ENCODE results near the gene PVALB. TPM values are rescaled to one million over a fixed set of nuclear protein-coding genes. Genes with fewer than 3 reads are reported as not detected.
A peak's percentile ranks its signal among the peaks of the same experiment; 100 is the strongest.

PVALB gene
- total RNA-seq, 4 donors from 2014 or later, result not detected

- Histone ChIP-seq H3K9me3 (no peaks in the 10 kb centered on the region), H3K36me3 (no peaks in the 10 kb centered on the region), H3K4me1 (peaks cover 0 to 10% (median 7%) of the 10 kb centered on the region in 3 donors), H3K27me3 (peaks cover 0 to 53% (median 0%) of the 10 kb centered on the region in 4 donors), H3K27ac (no peak overlapping the region), H3K4me3 (no peak overlapping the region)
- intact Hi-C loops (cut with DNase I), result loop anchor here (5.0 to 10.0 kb wide), 2 partner anchors 74 to 191 kb away; no protein-coding TSS in a partner anchor
- DNase-seq, result no peak
- no peak for TF ChIP-seq POLR2A (IDR thresholded peaks at IDR 0.05)
- no peak for TF ChIP-seq CTCF (IDR thresholded peaks at IDR 0.05)
- WGBS, 2 donors, result 83 to 90% methylated on average over 1 to 2 of the region's 2 CpGs
Observed at GRCh38 chr22:36783743-36784142, 33.1 kb downstream of the PVALB start.

GRCh38 chr22:36781656-36782627, 34.9 kb downstream of the PVALB start:
- Histone ChIP-seq H3K27ac (peak overlapping the region in 2 of 4 donors; percentile 42 to 78), H3K9me3 (no peaks in the 10 kb centered on the region), H3K4me3 (no peak overlapping the region), H3K36me3 (no peaks in the 10 kb centered on the region), H3K27me3 (peaks cover 0 to 39% (median 0%) of the 10 kb centered on the region in 4 donors), H3K4me1 (peaks cover 0 to 11% (median 7%) of the 10 kb centered on the region in 3 donors)
- intact Hi-C loops (cut with DNase I), result loop anchor here (5.0 to 10.0 kb wide), 2 partner anchors 75 to 193 kb away; no protein-coding TSS in a partner anchor
- WGBS, 2 donors, result 14 to 27% methylated on average over 25 to 31 of the region's 33 CpGs
- TF ChIP-seq POLR2A (IDR thresholded peaks at IDR 0.05) (no peak), CTCF (IDR thresholded peaks at IDR 0.05) (peak; percentile 82 to 96 (median 90))
- DNase-seq, result peak; percentile 17

GRCh38 chr22:36778020-36778419, 38.8 kb downstream of the PVALB start:
- H3K27me3 ChIP-seq, result peaks cover 0 to 8% (median 0%) of the 10 kb centered on the region in 4 donors
- intact Hi-C loops (cut with DNase I), result no loop called here
- no peak for TF ChIP-seq POLR2A (IDR thresholded peaks at IDR 0.05)
- TF ChIP-seq CTCF (IDR thresholded peaks at IDR 0.05), result no peak

GRCh38 chr22:36776722-36777121, 40.1 kb downstream of the PVALB start:
- 56 to 66% methylated on average over 12 of the region's 12 CpGs for WGBS, 2 donors
- Histone ChIP-seq H3K9me3 (no peaks in the 10 kb centered on the region), H3K4me3 (peak overlapping the region in 3 of 4 donors; percentile 23 to 52 (median 26)), H3K36me3 (no peaks in the 10 kb centered on the region), H3K27me3 (no peaks in the 10 kb centered on the region), H3K4me1 (peaks cover 4 to 22% (median 11%) of the 10 kb centered on the region in 3 donors), H3K27ac (peak overlapping the region in 3 of 4 donors; percentile 3 to 52 (median 51))
- TF ChIP-seq POLR2A (IDR thresholded peaks at IDR 0.05) (no peak), CTCF (IDR thresholded peaks at IDR 0.05) (no peak)
- no peak for DNase-seq
- intact Hi-C loops (cut with DNase I), result no loop called here

More at GRCh38 chr22:36778020-36778419, 38.8 kb downstream of the PVALB start:
- no peak overlapping the region for H3K4me3 ChIP-seq
- no peak overlapping the region for H3K27ac ChIP-seq
- no peak for DNase-seq
- no peaks in the 10 kb centered on the region for H3K9me3 ChIP-seq
- H3K36me3 ChIP-seq, result no peaks in the 10 kb centered on the region
- peaks cover 4 to 29% (median 15%) of the 10 kb centered on the region in 3 donors for H3K4me1 ChIP-seq
